C4-2B (cell line): ENCODE data around the gene FOXK2.

Experiments
- ZFX ChIP-seq: fragments of 450-650 bp; IDR thresholded peaks from 2 replicates; pipeline ENCODE4 v1.6.1; 2017
- TF ChIP-seq, protein P1 (sequence below): fragments of 450-650 bp; conservative IDR thresholded peaks from 2 replicates; pipeline ENCODE4 v1.5.1; 2017; ENCODE audit warnings: mild to moderate bottlenecking

- TF ChIP-seq, protein P1, sequence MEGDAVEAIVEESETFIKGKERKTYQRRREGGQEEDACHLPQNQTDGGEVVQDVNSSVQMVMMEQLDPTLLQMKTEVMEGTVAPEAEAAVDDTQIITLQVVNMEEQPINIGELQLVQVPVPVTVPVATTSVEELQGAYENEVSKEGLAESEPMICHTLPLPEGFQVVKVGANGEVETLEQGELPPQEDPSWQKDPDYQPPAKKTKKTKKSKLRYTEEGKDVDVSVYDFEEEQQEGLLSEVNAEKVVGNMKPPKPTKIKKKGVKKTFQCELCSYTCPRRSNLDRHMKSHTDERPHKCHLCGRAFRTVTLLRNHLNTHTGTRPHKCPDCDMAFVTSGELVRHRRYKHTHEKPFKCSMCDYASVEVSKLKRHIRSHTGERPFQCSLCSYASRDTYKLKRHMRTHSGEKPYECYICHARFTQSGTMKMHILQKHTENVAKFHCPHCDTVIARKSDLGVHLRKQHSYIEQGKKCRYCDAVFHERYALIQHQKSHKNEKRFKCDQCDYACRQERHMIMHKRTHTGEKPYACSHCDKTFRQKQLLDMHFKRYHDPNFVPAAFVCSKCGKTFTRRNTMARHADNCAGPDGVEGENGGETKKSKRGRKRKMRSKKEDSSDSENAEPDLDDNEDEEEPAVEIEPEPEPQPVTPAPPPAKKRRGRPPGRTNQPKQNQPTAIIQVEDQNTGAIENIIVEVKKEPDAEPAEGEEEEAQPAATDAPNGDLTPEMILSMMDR: no peak
- no peak for TF ChIP-seq ZFX
Observed at GRCh38 chr17:82564241-82564640, 44.7 kb downstream of the FOXK2 start.
